KBM-7 (cell line): ENCODE data around the gene SIT1.

Experiments
- DNase-seq: peaks from one replicate; pipeline ENCODE4 v3.0.0-alpha.2; 2015
- in situ Hi-C: fragments of 300-500 bp; cut with MboI; formaldehyde crosslinking; loops from 2 replicates; pipeline ENCODE4 v1.14.3; 2020; ENCODE audit warnings: low sequenced_read_pairs, low pct_unique_long_range_greater_than_20kb, mixed read lengths

Gene SIT1

DNA sequence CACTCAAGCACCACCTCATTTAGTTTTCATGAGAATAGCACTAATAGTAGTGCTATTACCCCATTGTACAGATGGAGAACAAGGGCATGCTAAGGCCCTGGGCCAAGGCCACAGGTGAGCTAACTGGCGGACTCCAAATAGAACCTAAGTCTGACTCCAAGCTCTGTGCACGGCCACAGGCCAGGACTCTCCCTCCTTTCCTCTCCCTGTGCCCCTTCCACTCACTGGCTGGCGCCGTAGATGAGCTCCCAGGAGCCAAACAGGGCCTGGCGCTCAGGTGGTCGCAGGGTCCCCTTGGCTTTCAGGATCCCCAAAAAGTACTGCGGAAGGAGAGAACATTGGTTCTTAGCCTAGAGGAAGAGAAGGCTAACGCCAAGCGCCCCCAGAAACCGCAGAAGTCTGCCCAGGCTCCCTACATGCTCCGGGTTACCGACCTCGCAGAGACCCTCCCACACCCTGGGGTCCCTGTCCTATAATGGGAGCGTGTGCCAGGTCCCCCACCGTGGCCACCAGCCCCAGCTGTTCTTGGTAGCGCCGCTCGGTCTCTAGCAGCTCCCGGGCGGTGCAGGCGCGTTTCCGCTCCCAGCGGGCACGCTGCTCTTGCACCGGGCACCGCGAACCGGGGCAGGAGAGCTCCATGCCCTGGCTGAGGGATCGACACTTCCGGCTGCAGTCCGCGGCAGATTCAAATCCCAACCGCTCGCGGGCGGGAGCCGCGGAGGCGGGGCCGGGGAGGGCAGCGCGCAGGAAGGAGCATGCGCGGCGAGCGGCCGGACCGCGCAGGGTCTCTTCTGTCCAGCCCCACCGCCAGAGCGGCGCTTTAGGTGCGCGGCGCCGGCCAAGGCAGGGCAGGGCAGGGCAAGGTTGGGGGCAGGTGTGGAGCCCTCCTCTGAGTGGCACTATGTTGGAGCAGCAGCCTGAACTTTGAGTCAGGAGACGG lies 14.1 kb upstream of the SIT1 start, which contains the start of gene ARHGEF39:
TSS of gene ARHGEF39 (minus strand) at position 665 of the 940 bp plus-strand sequence. CDS start at position 639, 26 bp downstream.
- peak; percentile 88 for DNase-seq
- in situ Hi-C loops: loop anchor here (10.0 kb wide), 1 partner anchor 60 kb away; no protein-coding TSS in a partner anchor

- DNase-seq: no peak
- in situ Hi-C loops: loop anchor here (10.0 kb wide), 1 partner anchor 62 kb away; no protein-coding TSS in a partner anchor
Observed at GRCh38 chr9:35662437-35662836, 11.7 kb upstream of the SIT1 start.

GRCh38 chr9:35661756-35662350 lies 11.1 kb upstream of the SIT1 start:
- in situ Hi-C loops: loop anchor here (10.0 kb wide), 1 partner anchor 63 kb away; no protein-coding TSS in a partner anchor
- DNase-seq: no peak

- DNase-seq: no peak
- in situ Hi-C loops: loop anchor here (10.0 kb wide), 1 partner anchor 64 kb away; no protein-coding TSS in a partner anchor
Observed at GRCh38 chr9:35660966-35661415, 10.3 kb upstream of the SIT1 start.

GRCh38 chr9:35659340-35659739 lies 8.6 kb upstream of the SIT1 start:
- no peak for DNase-seq
- in situ Hi-C loops: no loop called here

DNA sequence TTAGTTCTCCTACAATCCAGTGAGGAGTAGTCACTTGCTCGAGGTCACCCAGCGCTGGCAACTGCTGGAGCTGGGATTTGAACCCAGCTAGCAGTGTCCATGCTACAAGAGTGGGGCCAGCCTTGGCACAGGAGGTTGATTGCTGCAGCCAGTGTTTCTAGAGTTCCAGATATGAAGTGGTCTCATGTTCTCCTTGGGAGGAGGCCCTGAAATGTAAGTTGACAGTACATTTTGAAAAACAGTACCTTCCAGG lies 8.2 kb upstream of the SIT1 start:
- in situ Hi-C loops: no loop called here
- DNase-seq: no peak

DNA sequence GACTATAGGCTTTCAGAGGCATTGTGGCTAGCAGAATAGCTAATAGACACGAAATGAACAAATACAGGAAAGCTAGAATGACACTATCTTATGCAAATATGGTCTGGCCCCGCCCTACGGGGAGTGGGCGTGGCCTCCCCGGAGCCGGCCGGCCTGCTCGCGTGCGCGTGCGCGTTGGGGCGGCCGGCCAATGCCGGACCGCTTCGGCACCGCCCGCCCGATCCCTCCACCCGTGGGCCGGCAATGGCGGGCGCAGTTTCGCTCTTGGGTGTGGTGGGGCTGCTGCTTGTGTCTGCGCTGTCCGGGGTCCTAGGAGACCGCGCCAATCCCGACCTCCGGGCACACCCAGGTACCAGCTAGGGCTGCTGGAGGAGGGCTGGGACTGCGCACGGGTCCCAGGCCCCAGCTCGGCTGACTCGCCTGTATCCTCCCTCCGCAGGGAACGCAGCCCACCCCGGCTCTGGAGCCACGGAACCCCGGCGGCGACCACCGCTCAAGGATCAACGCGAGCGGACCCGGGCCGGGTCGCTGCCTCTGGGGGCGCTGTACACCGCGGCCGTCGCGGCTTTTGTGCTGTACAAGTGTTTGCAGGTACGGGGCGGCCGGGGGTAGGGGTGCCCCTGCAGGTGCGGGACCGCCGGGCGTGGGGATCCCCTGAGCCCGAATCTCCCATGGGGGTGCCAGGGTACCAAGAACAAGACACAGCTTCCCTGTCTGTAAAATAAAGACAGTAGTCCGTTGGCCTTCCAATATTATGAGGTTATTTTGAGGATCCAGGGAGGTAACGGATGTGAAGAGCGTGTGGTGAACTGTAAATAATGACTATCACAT lies 7.6 kb upstream of the SIT1 start, which contains the start of gene CCDC107:
TSS of gene CCDC107 (plus strand) at position 156 of the 831 bp plus-strand sequence. CDS start at position 244, 88 bp downstream.
- in situ Hi-C loops: no loop called here
- DNase-seq: peak; percentile 83

- in situ Hi-C loops: no loop called here
- peak; percentile 98 for DNase-seq
Observed at GRCh38 chr9:35657546-35658136, 6.9 kb upstream of the SIT1 start, which contains the start of gene RMRP. Gene RMRP, minus strand, starts transcription at chr9:35658019.

DNA sequence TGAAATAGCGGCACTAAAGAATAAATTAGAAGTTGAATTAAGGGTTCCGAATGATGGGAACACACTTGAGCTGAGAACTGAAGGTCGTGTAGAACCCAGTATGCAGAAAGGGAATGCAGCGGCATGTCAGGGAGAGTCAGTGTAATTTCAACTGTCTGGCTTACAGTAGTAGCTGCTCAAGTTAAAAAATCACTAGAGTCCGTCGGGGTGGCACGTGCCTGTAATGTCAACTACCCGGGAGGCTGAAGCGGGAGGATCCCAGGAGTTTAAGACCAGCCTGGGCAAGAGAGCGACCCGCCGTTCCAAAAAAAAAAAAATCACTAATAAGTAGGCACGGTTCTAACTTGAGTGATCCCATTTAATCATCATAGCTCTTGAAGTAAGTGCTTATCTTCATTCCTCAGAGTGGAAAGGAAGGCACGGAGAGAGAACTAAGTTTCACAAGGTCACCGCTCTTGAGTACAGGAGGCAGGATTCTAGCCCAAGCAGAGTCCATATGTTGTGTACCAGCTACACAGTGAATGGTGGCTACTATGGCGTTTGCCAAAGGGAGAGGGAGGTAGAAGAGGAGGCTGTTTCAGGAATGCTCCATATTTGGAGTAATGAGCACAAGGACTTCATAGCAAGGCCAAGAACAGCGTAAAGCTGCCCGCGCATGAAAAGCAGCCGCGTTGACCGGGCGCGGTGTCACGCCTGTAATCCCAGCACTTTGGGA lies 6.3 kb upstream of the SIT1 start:
- in situ Hi-C loops: no loop called here
- no peak for DNase-seq

DNA sequence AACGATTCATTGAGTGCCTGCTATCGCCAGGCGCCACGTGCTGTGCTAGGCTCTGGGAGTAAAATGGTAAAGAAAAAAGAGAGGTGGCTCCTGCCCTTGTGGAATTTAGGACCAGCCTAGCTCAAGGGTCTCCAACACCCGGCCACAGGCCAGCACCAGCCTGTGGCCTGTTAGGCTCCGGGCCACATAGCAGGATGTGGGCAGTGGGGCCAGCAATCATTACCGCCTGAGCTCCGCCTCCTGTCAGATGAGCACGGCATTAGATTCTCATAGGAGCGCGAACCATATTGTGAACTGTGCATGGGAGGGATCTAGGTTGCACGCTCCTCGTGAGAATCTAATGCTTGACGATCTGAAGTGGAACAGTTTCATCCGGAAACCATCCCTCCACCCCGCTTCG lies 5.6 kb upstream of the SIT1 start:
- no peak for DNase-seq
- in situ Hi-C loops: no loop called here

- in situ Hi-C loops: no loop called here
- DNase-seq: no peak
Observed at GRCh38 chr9:35653611-35654010, 2.9 kb upstream of the SIT1 start.

DNA sequence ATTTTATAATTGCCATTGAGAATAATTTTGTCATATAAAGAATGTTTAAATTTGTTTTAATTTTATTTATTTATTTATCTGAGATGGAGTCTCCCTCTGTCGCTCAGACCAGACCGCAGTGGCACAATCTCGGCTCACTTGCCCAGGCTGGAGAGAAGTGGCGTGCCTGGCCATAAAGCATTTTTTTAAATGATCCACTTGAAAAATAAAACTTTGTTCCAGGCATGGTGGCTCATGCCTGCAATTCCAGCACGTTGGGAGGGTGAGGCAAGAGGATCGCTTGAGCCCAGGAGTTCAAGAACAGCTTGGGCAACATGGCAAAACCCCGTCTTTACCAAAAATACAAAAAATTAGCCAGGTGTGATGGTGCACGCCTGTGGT lies 2.1 kb upstream of the SIT1 start:
- in situ Hi-C loops: no loop called here
- DNase-seq: no peak

- in situ Hi-C loops: no loop called here
- DNase-seq: no peak
Observed at GRCh38 chr9:35651956-35652828, 1.5 kb upstream of the SIT1 start.

- in situ Hi-C loops: no loop called here
- peak; percentile 77 for DNase-seq
Observed at GRCh38 chr9:35649431-35650340, 1.0 kb downstream of the SIT1 start.

DNA sequence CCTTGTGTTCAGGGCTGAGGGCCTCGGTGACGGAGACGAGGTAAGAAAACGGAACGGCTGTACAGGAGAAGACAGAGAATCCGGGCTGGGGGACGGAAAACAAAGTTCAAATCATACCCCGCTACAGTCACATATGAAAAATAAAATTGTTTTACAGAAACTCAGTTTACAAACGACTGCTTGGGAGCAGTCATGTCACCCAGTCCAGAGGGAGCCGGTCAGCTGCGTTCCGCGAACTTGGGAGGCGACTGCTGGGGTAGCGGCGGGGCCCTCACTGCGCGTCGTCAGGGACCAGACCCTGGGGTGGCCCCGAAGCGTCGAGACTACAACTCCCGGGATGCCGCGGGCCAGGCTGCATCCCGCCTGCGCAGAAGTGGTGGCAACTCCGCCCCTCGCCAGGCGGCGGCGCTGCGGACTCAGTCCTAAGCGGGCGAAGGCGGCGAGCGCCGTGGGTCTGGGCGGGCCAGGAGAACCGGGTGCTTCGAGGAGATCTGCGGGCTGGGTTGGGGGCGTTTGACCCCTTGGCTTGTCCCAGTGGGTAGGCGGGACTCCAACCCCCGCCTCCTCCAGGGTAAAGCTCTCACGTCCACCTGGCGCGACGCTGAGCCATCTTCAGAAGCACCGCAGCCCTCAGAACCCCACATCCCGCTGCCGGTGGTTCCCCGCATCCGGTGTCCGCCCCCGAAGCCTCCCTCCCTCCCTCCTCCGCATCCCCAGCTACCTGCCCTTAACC lies 4.0 kb downstream of the SIT1 start:
- in situ Hi-C loops: no loop called here
- peak; percentile 96 for DNase-seq

DNA sequence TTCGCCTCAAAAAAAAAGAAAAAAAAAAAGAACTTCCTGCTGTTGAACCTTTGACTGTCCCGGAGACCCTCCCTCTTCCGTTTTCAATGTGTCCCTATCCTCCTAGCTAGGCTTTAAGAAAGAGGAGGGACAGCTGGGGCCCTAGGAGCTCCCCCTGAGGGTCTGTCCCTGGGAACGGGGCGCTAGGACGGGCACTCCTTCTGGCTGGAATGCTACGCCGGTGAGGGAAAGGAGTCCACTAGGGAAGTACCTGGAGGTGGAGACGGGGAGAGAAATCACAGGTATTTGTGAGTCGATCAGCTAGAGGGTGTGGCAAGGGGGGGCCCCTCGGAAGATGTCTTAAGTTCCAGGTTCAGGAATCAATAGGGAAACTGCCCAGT lies 4.6 kb downstream of the SIT1 start:
- peak; percentile 68 for DNase-seq
- in situ Hi-C loops: no loop called here
